T-cell (primary cell): ENCODE data around the gene CACNA2D1. TPM values are rescaled to one million over a fixed set of nuclear protein-coding genes. Genes with fewer than 3 reads are reported as not detected.

Experiments
- ATAC-seq, 4 experiments: fragments of 200-7000 bp in 3 of 4; fragments of 150-1000 bp in 1 of 4; cut with Tn5 transposase; replicated peaks in 1 of 4; 1 replicate in 3 of 4; 2 replicates in 1 of 4; pipeline ENCODE4 v1.10.0; 2021; ENCODE audit warnings: moderate library complexity in 3 of 4, mild to moderate bottlenecking in 2 of 4, moderate number of reproducible peaks in 1 of 4
- CTCF ChIA-PET, 2 donors: fragments of 300-600 bp; sonication (Branson Sonifier 250); formaldehyde crosslinking; loops; one replicate each; lab custom pipeline; 2022; ENCODE audit warnings: antibody characterized with exemption in 2 of 2; lab: Charles Lee
- POLR2A ChIA-PET, 2 donors: fragments of 300-600 bp; sonication (Branson Sonifier 250); formaldehyde crosslinking; loops; one replicate each; lab custom pipeline; 2022; ENCODE audit warnings: antibody characterized with exemption in 2 of 2; lab: Charles Lee
- DNase-seq, 35 experiments: peaks; one replicate each; pipeline versions ENCODE4 v3.0.0 to v3.0.0-alpha.2; 2013 to 2023
- H3K27ac ChIP-seq: one replicate; pipeline ENCODE4 v1.5.1; 2013; ENCODE audit warnings: low read length
- H3K27me3 ChIP-seq, 2 experiments: replicated peaks in 1 of 2; 1 replicate in 1 of 2; 2 replicates in 1 of 2; pipeline versions ENCODE4 v1.6.1 to v1.7.0; 2013; ENCODE audit warnings: low read length in 1 of 2, mixed read lengths in 1 of 2; ENCODE audit not compliant: control insufficient read depth in 2 of 2, insufficient read depth in 2 of 2; ENCODE audit errors: extremely low read depth in 1 of 2
- H3K36me3 ChIP-seq, 2 donors: 1 replicate in 1 of 2; 2 replicates in 1 of 2; pipeline versions ENCODE4 v1.6.1 to v1.7.0; 2013; ENCODE audit warnings: low read length in 1 of 2; ENCODE audit not compliant: control insufficient read depth in 2 of 2, insufficient read depth in 1 of 2; ENCODE audit errors: extremely low read depth in 1 of 2
- H3K4me1 ChIP-seq, 2 experiments: 1 replicate in 1 of 2; 2 replicates in 1 of 2; pipeline versions ENCODE4 v1.6.1 to v1.7.0; 2013; ENCODE audit warnings: low read length in 2 of 2, mixed read lengths in 1 of 2; ENCODE audit not compliant: insufficient read depth in 2 of 2, control insufficient read depth in 1 of 2; ENCODE audit errors: extremely low read depth in 1 of 2
- H3K4me3 ChIP-seq, 2 donors: 1 replicate in 1 of 2; 2 replicates in 1 of 2; pipeline versions ENCODE4 v1.5.1 to v1.7.0; 2013; ENCODE audit warnings: mild to moderate bottlenecking in 2 of 2, low read length in 1 of 2, moderate library complexity in 1 of 2; ENCODE audit not compliant: control insufficient read depth in 1 of 2; ENCODE audit errors: extremely low read depth in 1 of 2
- H3K9me3 ChIP-seq: 2 replicates; pipeline ENCODE4 v1.7.0; 2013
- H3K27ac Mint-ChIP-seq, 2 donors: one replicate each; pipeline ENCODE4 v1.8.0; 2020 to 2021; ENCODE audit warnings: mild to moderate bottlenecking in 2 of 2, mixed read lengths in 2 of 2
- H3K27me3 Mint-ChIP-seq, 2 donors: one replicate each; pipeline ENCODE4 v1.8.0; 2021 to 2022; ENCODE audit warnings: mixed read lengths in 2 of 2
- H3K36me3 Mint-ChIP-seq: one replicate; pipeline ENCODE4 v1.8.0; 2021; ENCODE audit warnings: mixed read lengths
- H3K4me1 Mint-ChIP-seq, 3 donors: one replicate each; pipeline ENCODE4 v1.8.0; 2020 to 2022; ENCODE audit warnings: mixed read lengths in 3 of 3, mild to moderate bottlenecking in 1 of 3
- H3K4me3 Mint-ChIP-seq, 3 donors: one replicate each; pipeline ENCODE4 v1.8.0; 2020 to 2022; ENCODE audit warnings: mild to moderate bottlenecking in 3 of 3, mixed read lengths in 3 of 3, moderate library complexity in 3 of 3
- H3K9me3 Mint-ChIP-seq, 3 donors: one replicate each; pipeline ENCODE4 v1.8.0; 2020 to 2022; ENCODE audit warnings: mixed read lengths in 3 of 3
- WGBS: methylation state at CpG from one replicate; pipeline ENCODE4 v1.1.5; 2013; ENCODE audit warnings: missing lambda C conversion rate; ENCODE audit not compliant: insufficient coverage; 5-methylcytosine and 5-hydroxymethylcytosine counted together
- total RNA-seq, 35 experiments: library from RNA in 6 of 35; stranded (reverse) in 6 of 35; fragments of 120-200 nt in 1 of 35; gene quantifications; one replicate each; pipeline versions ENCODE4 v1.2.1 to v1.2.4 and lab custom pipeline; 2013 to 2026

The CACNA2D1 gene
- total RNA-seq, 5 donors from 2014 or later (not counting 1 experiment from before 2014, with no cell fraction given): 0.03 to 0.43 (median 0.35) TPM; not detected in 2

GRCh38 chr7:82098414-82098813, 345.2 kb downstream of the CACNA2D1 start:
- H3K27me3 ChIP-seq: no peaks in the 10 kb centered on the region
- H3K27ac Mint-ChIP-seq: no peak overlapping the region
- no CpG with 5 or more reads among the region's 2 CpGs for WGBS
- POLR2A ChIA-PET: no interaction called here
- H3K4me1 Mint-ChIP-seq: no peaks in the 10 kb centered on the region
- H3K36me3 Mint-ChIP-seq: no peaks in the 10 kb centered on the region
- DNase-seq: no peak
- H3K4me1 ChIP-seq: no peaks in the 10 kb centered on the region
- CTCF ChIA-PET: no interaction called here
- no peaks in the 10 kb centered on the region for H3K9me3 ChIP-seq
- H3K36me3 ChIP-seq: no peaks in the 10 kb centered on the region
- no peak overlapping the region for H3K4me3 Mint-ChIP-seq
- H3K9me3 Mint-ChIP-seq: no peaks in the 10 kb centered on the region
- no peak overlapping the region for H3K4me3 ChIP-seq
- no peak for ATAC-seq
- H3K27me3 Mint-ChIP-seq: no peaks in the 10 kb centered on the region
- no peak overlapping the region for H3K27ac ChIP-seq

GRCh38 chr7:82091126-82091684, 352.4 kb downstream of the CACNA2D1 start:
- Histone ChIP-seq H3K27ac (no peak overlapping the region), H3K4me1 (no peaks in the 10 kb centered on the region), H3K27me3 (no peaks in the 10 kb centered on the region), H3K9me3 (no peaks in the 10 kb centered on the region), H3K36me3 (no peaks in the 10 kb centered on the region), H3K4me3 (no peak overlapping the region)
- Mint-ChIP-seq H3K4me1 (no peaks in the 10 kb centered on the region), H3K27me3 (no peaks in the 10 kb centered on the region), H3K9me3 (peaks cover 0 to 5% (median 0%) of the 10 kb centered on the region in 3 donors), H3K27ac (no peak overlapping the region), H3K36me3 (no peaks in the 10 kb centered on the region), H3K4me3 (no peak overlapping the region)
- CTCF ChIA-PET: no interaction called here
- no peak for DNase-seq
- POLR2A ChIA-PET: no interaction called here
- WGBS: no CpG with 5 or more reads among the region's 4 CpGs
- no peak for ATAC-seq

DNA sequence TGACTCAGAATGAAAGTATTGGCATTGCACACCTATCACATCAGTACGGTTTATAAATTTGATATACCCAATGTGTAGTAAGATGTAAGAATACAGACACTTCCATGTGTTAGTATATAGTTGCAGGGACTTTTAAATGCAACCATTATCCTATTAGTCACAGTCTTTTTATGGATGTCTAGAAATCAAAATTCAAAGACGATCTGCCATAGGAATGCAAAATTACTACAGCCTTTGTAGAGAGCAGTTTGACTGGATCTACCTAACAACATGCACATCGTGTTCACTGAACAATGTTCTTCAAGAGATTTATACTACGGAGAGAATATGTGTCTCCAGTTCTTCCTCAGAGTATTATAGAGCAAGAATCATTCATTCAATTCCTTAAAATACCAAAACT, 356.5 kb downstream of the CACNA2D1 start:
- no peaks in the 10 kb centered on the region for H3K4me1 ChIP-seq
- H3K4me1 Mint-ChIP-seq: no peaks in the 10 kb centered on the region
- H3K4me3 Mint-ChIP-seq: no peak overlapping the region
- no peaks in the 10 kb centered on the region for H3K27me3 Mint-ChIP-seq
- H3K4me3 ChIP-seq: no peak overlapping the region
- no peaks in the 10 kb centered on the region for H3K9me3 ChIP-seq
- no peaks in the 10 kb centered on the region for H3K36me3 ChIP-seq
- no peak for DNase-seq
- H3K9me3 Mint-ChIP-seq: peaks cover 0 to 3% (median 0%) of the 10 kb centered on the region in 3 donors
- no peaks in the 10 kb centered on the region for H3K36me3 Mint-ChIP-seq
- no peak overlapping the region for H3K27ac ChIP-seq
- no peaks in the 10 kb centered on the region for H3K27me3 ChIP-seq
- no CpG with 5 or more reads among the region's 4 CpGs for WGBS
- no peak overlapping the region for H3K27ac Mint-ChIP-seq
- POLR2A ChIA-PET: no interaction called here
- CTCF ChIA-PET: interaction anchor here in 1 of 2 donors (0.5 to 0.6 kb wide), 2 partner anchors 38 to 868 kb away, joined by 3 read pairs; no protein-coding TSS in a partner anchor
- ATAC-seq: no peak

DNA sequence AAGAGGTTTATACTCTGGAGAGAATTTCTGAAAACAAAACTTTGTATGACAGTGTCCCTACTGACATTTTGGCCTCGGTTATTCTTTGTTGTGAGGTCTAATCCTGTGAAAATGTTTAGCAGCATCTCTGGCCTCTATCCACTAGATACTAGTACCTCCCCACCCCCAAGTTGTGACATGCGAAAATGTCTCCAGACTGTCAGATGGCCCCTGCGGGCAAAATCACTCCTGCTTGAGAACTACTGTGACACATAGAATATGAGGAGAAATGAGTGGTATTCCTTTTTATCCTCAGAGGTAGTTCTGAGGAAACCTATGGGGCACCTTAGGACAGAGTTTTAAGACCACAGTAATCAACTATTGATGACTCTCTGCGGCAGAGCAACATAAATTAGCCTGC, 358.5 kb downstream of the CACNA2D1 start:
- Histone ChIP-seq H3K4me3 (no peak overlapping the region), H3K36me3 (no peaks in the 10 kb centered on the region), H3K9me3 (no peaks in the 10 kb centered on the region), H3K27ac (no peak overlapping the region), H3K27me3 (no peaks in the 10 kb centered on the region), H3K4me1 (no peaks in the 10 kb centered on the region)
- no peaks in the 10 kb centered on the region for H3K4me1 Mint-ChIP-seq
- no peaks in the 10 kb centered on the region for H3K36me3 Mint-ChIP-seq
- ATAC-seq: no peak
- H3K4me3 Mint-ChIP-seq: no peak overlapping the region
- peaks cover 0 to 3% (median 3%) of the 10 kb centered on the region in 3 donors for H3K9me3 Mint-ChIP-seq
- DNase-seq: no peak
- H3K27ac Mint-ChIP-seq: no peak overlapping the region
- WGBS: no CpG with 5 or more reads among the region's 4 CpGs
- ChIA-PET POLR2A (no interaction called here), CTCF (no interaction called here)
- no peaks in the 10 kb centered on the region for H3K27me3 Mint-ChIP-seq

DNA sequence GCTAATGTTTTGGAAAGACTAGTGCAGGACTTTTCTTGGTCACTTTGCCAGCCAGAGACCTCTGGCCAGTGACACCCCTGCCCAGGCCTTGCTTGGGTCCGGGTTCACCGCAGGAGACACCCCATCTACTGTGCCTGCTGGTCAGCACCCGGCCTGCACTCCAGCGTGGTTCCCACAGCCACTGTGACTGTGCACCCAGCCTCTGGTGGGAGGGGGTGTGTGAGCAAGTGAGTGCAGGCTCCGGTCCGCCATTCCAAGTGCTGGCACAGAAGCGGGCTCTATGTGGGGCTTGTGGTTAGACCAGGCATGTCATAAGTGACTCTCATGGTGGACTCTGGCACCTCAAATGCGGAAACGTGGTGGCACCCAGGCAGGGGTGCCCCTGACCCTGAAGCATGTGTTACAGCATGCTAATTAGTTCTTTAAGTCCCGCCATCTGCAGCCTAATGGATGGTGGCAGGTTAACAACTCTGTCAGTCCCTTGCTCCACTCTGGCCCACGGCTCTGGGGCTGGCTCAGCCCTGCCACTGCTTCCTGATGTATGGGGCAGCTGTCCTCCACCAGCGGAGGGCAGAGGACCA, 361.8 kb downstream of the CACNA2D1 start:
- H3K4me1 Mint-ChIP-seq: no peaks in the 10 kb centered on the region
- H3K27ac Mint-ChIP-seq: no peak overlapping the region
- 73% methylated on average over 11 of the region's 12 CpGs for WGBS
- Histone ChIP-seq H3K27ac (no peak overlapping the region), H3K4me3 (no peak overlapping the region), H3K9me3 (no peaks in the 10 kb centered on the region), H3K27me3 (no peaks in the 10 kb centered on the region), H3K36me3 (no peaks in the 10 kb centered on the region), H3K4me1 (no peaks in the 10 kb centered on the region)
- H3K27me3 Mint-ChIP-seq: no peaks in the 10 kb centered on the region
- DNase-seq (no peak), ATAC-seq (no peak)
- ChIA-PET CTCF (no interaction called here), POLR2A (no interaction called here)
- no peaks in the 10 kb centered on the region for H3K36me3 Mint-ChIP-seq
- H3K4me3 Mint-ChIP-seq: no peak overlapping the region
- H3K9me3 Mint-ChIP-seq: peaks cover 0 to 3% (median 3%) of the 10 kb centered on the region in 3 donors

DNA sequence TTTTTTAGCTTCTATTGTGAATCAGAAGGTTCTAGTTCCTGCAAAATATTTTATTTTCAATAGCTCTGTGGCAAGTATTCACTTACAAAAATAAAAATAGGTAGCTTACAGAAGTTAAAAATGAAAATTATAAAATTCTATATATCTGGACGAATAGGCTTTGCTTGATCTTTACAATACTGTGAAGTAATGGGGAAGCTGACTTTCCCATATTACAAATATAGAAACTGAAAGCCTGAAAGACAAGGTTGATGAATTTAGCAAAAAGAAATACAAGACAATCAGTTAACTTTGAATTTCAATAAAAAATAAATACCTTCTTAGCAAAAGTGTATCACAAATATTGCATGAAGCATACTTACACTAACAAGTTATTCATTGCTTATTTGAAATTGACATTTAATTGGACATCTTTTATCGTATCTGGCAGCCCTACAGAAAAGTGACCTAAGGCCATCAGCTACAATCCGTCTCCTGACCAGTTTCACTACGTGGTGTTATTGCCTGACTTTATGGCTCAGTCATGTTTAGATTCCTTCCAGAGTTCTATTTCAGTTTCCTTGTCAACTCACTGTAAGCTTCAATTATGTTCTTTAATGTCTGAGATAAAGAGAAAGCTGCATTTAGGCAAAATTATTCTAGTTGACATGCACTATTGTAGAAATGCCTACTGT, 363.2 kb downstream of the CACNA2D1 start:
- H3K27me3 ChIP-seq: no peaks in the 10 kb centered on the region
- ATAC-seq (no peak), DNase-seq (no peak)
- H3K9me3 Mint-ChIP-seq: peaks cover 0 to 3% (median 3%) of the 10 kb centered on the region in 3 donors
- no peak overlapping the region for H3K27ac Mint-ChIP-seq
- H3K9me3 ChIP-seq: no peaks in the 10 kb centered on the region
- no peaks in the 10 kb centered on the region for H3K36me3 Mint-ChIP-seq
- no peak overlapping the region for H3K4me3 ChIP-seq
- ChIA-PET POLR2A (no interaction called here), CTCF (no interaction called here)
- H3K36me3 ChIP-seq: no peaks in the 10 kb centered on the region
- H3K27ac ChIP-seq: no peak overlapping the region
- no peaks in the 10 kb centered on the region for H3K27me3 Mint-ChIP-seq
- H3K4me1 ChIP-seq: no peaks in the 10 kb centered on the region
- no peaks in the 10 kb centered on the region for H3K4me1 Mint-ChIP-seq
- WGBS: no CpG with 5 or more reads among the region's 4 CpGs
- H3K4me3 Mint-ChIP-seq: no peak overlapping the region
